NCI-H1436 (cell line): ENCODE measurements around the gene GRID2.
"Not testable (repeated sequence)": the region's sequence is repeated elsewhere in the genome, so short reads cannot be mapped to it uniquely, and the experiment has no call there.

ENCODE experiments used
- DNase-seq: peaks from one replicate; lab custom pipeline; 2025; lab: John Stamatoyannopoulos, UW

Gene GRID2

DNA sequence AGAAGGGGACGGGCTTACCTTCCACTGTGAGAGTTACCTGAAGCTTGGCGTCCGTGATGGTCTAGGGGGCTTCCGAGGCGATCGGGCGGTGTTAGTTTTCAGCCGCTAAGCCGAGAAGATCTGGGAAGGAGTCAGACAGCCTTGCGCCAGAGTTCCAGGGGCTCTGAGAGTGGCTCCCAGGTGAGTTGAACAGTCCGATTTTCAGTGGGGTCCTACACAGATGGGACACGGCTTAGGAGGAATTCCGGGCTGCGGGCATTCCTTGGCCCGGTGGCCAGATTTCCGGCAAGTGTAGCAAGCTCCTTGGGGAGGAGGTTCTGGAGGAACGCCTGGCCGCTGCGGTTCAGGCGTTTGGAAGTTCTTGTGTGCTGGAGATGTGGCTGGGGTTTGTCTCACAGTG, 138.4 kb downstream of the GRID2 start:
- not testable (repeated sequence) for DNase-seq

DNA sequence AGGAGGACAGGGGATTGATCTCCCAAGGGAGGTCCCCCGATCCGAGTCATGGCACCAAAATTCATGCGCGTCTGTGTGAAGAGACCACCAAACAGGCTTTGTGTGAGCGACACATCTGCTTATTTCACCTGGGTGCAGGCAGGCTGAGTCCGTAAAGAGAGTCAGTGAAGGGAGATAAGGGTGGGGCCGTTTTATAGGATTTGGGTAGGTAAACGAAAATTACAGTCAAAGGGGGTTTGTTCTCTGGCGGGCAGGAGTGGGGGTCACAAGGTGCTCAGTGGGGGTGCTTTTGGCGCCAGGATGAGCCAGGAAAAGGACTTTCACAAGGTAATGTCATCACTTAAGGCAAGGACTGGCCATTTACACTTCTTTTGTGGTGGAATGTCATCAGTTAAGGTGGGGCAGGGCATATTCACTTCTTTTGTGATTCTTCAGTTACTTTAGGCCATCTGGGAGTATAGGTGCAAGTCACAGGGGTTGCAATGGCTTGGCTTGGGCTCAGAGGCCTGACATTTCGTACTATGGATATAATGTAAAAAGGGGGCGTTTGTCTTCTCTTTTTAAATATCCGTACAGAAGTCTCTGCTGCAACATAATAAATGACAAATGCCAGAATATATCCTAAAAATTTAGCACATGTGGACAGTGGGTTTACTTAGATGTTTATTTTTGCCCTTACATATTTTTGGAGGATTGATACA, 140.5 kb downstream of the GRID2 start:
- DNase-seq = not testable (repeated sequence)

DNA sequence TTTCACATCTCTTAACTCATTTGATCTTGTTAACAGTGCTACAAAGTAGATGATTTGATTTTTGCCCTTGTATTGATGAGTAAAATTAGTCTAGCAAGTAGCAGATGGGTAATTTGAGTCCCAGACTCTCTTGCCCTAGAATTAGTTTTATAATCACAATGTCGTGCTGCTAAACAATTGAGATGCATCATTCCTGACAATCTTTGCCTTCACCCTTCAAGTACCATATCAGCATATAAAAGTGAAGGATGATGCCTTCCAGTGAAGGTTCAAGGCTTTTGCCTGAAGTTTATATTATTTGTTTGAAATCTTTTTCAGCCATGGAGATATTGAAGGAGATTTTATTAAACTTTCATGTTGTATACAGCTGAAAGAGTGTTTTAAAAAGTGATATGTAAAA, 141.4 kb downstream of the GRID2 start:
- DNase-seq = no peak

DNA sequence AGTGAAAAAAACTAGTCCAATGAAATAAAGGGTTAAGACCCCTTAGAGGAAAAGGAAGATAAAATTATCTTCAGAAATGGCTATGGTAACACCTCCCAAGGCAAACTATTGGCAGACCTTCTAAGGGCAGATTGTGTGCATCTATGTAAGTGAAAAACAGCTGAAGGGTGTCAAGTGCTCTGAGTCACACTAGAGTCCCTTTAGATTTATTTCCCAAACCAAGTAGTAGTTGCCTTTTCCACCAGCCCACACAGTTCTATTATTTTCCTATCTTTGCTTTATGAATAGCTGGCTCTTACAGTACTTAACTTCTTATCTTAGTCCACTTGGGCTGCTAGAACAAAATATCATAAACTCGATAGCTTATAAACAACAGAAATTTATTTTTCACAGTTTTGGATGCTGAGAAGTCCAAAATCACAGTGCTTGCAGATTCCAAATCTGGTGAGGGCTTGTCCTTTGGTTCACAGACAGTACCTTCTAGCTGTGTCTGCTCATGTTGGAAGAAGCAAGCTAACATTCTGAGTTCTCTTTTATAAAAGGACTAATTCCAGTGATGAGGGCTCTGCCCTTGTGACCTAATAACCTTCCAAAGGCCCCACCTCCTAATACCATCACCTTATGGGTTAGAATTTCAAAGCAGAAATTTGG, 143.6 kb downstream of the GRID2 start:
- DNase-seq = no peak

DNA sequence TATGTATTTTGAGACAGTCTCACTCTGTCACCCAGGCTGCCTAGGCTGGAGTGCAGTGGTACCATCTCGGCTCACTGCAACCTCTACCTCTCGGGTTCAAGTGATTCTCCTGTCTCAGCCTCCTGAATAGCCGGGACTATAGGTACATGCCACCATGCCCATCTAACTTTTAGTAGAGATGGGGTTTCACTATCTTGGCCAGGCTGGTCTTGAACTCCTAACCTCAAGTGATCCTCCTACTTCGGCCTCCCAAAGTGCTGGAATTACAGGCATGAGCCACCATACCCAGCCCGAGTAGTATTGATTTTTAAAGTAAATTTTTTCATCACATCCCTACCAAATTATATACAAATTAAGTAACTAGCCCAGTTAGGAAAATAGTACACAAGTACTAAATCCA, 144.4 kb downstream of the GRID2 start:
- not testable (repeated sequence) for DNase-seq

DNA sequence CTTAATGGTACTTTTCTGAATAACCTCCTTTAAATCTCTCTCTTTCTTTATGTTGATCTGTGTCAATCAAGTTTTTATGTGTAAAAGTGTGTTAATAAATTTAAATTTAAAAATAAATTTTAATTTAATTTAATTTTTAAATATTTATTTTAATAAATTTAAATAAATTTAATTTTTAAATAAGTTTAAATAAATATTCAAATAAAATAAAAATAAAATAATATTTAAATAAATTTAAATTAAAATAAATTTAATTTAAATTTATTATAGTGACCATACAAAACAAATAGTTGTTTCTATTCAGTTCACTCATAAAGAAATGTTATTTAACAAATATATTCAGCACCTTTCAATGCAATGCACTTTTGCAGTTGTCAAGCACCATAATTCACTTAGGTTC, 146.9 kb downstream of the GRID2 start:
- DNase-seq = no peak

DNA sequence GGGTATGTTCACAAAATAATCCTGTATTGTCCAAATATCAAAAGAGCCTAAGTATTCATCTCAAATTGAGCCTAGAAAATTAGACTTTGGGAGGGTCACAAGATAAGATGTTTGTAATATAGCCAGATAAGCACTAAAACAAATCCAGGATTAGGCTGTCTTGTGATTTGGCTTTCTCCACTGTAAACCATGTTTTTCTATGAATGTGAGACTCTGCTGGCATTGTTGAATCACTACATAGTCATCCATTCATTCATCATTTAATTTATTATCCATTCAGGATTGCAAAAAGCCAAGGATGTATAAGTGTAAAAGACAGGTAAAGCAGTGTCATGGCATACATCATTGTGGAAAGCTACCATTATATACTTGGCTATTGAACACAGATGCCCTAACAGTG, 148.0 kb downstream of the GRID2 start:
- DNase-seq = no peak

DNA sequence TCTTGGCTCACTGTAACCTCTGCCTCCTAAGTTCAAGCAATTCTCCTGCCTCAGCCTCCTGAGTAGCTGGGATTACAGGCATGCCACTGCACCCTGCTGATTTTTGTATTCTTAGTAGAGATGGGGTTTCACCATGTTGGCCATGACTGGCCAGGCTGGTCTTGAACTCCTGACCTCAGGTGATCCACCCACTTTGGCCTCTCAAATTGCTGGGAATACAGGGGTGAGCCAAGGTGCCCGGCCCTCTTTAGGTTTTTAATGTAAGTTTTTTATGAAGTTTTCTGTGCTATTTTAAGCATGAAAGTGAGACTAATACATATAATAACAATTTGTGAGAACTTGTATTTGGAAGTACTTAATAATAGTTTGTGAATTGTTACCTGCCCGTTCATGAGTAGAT, 148.6 kb downstream of the GRID2 start:
- DNase-seq = not testable (repeated sequence)

DNA sequence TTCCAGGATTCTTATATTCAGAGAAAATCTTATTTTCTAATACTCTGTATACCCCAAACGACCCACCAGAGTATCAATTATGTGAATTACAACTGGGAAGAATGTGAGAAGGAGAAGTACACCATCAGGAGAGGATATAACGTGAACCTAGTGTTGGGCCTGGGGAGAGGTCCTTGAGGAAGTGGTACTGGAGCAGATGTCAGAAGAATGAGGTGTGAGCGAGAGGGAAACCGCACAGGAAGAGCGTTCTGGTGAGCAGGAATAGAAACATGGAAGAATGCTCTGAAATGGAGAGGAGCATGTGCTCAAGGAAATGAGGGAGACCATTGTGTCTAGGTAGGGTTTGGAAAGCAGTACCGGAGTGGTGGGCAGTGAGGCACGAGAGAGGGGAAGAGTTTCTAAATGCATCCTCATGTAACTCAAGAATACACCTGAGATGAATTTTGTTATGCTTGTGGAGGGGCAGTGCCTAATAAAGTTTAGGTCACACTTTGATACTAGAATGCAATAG, 151.6 kb downstream of the GRID2 start:
- DNase-seq = no peak

DNA sequence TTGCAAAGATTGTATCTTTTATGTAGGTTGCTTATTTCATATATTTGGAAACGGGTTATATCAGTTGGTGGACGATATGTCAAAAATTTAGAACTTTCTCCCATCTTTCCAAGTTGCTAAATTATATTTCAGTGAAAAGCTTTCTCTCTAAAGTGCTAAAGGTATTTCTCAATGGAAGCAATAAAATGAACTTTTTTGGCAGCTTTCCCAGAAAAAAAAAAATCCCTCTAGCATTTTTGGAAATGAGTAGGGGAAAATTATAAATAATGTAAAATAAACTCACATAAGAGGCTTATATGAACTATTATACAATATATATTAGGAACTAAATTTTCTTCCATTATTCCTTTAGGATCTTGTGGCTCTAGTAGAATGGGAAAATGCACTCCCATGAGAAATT, 152.2 kb downstream of the GRID2 start:
- DNase-seq = no peak

DNA sequence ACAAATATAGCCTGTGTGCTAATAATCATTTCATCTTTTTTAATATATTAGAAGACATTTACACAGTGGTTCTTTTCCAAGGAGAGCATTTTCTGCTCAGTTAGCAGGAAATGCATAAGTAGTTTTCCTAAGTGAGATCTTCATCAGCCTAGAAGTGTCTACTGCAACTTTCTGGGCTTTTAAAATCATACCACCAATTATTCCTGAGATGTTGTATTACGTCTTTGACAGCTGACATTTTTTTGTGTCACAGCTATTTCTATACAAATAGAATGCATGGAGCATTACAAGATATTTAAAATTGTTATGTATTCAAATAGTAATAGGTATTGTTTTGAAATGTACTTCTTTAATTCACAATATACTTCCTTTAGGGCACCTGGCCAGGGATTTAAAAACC, 158.0 kb downstream of the GRID2 start:
- no peak for DNase-seq

DNA sequence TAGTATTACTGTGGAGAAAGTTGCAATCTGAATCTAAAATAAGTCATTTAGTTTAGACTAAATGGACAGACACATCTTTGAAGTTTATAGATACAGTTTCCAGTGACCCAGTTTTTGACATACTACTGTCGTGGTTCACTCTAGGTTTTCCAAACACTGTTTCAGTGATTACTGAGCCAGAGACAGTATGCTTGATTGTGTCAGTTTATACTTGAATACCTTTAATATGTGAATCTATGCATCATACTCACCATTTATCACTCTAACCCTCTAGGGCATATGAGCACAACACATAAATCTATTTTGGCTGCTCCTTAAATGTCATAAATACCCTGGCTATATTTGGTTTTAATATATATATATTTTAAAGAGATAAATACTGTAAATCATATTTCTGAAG, 173.5 kb downstream of the GRID2 start:
- DNase-seq = no peak

DNA sequence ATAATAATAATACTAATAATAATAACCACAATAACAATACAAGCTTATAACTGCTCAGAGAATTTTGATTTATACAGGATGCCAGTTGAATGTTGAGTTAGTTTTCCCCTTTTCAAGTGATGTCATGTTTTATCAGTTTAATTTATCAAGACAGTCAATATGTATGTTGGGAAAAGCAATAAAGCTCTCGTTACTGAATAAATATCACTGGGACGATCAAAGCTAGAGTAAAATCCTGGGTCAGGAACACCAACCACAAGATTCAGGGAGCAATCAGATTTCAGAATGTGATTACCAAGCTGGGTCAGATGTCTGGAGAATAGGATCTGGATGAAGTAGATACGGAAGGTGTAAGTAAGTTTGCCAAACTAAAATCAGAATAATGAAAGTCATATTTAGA, 179.6 kb downstream of the GRID2 start:
- DNase-seq = no peak

DNA sequence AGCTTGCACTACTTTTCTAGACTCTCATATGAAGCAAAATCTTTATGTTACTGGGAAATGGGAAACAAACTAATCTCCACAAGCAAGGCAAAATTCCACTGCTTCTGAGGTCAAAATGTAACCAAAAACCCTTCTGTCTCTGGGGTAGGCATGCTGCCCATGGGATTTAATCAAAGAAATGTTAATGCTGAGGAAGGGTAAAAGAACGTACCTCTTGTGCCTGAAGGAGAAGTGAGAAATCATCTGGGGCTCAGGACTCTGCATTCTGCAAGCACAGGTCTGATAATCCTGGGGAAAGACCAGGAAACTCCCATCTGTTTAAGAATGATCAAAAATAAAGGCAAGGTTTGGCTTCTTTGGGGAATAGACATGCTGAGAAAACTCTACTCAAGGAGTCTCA, 184.7 kb downstream of the GRID2 start:
- no peak for DNase-seq

DNA sequence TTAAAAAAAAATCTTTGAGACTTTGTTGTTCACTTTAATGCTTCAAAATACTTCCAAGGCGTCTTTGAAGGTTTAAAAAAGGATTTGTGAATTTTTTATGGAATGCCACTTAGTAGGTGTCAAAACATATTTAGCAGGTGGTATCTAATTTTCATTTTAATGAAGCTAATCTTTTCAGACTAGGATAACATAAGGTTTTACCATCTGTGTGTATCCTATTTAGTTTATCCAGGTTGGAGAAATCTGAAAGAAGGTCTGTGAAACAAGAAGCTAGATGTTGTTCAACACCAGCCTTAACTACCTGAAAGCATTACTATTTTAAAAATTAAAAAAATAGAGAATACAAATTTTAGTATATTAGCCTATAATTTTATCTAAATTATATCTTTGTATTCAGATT, 193.4 kb downstream of the GRID2 start:
- DNase-seq = no peak

DNA sequence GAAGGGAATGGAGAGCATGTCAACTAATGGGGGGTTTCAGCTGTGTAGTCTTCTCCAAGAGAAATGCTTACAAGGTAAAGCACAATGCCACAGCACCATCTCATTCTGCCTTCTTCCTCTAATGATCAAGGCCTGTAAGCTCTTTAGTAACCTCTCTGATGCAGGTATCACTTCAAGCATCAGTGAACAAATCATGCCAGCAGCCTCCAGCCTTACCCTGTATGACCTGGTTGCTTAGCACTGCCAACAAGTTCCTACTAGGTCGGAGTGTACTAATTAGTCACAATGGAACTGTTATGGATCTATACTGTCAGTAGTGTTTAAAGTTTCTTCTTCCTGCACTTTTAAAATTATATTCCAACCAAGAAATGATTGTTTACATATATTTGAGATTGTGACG, 197.7 kb downstream of the GRID2 start:
- no peak for DNase-seq

DNA sequence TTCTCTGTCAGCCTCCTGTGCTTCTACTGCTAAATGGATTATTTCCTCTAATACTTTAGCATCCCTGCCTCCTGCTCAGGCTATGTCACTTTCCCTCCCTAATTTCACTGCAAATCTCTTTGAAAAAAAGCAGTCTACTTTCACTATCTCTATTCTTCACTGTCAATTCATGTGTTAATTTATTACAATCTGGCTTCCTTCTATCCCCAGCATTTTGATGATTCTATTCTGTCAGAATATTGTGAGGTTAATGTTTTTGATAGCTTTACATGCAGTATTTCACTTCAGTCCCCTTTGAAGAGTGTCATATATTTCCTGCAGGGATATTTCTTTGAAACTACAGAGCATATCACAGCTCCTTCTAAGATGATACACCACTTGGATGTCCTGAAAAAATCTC, 203.2 kb downstream of the GRID2 start:
- no peak for DNase-seq

DNA sequence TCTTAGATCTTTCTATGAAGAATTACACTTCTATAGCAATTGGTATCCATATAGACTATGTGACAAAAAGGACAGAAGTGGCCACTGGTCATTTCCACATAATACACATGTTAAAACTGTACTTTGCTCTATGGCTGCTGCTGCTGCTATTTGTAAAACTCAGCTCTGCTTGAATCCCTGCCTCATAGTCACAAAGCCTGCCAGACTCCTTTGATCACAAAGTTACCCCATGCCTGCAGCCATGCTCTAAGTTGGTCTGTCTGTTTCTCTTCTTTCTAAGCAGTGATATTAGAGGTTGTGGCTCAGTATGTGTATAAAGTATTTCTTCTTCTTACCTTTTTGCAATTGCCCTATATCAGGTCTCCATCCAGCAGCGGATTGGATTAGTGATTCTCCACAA, 210.9 kb downstream of the GRID2 start:
- DNase-seq = no peak

DNA sequence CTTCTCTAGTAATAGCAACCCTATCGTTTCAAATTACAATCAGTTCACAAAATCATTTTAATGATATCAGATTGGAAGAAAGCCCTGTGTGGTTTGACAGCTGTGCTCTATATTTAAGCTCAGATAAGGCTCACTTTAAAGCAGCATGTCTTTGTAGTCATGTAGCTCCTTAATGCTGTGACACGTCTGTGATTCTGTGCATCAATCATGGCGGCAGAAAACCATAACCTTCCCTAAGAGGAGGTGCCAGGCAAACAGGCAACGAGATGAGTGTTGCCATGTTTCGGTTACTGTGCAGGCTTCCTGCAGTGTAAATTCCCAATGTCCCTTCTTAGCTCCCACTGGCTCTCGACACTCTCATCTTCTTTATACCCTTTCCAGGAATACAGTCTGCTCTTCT, 212.7 kb downstream of the GRID2 start:
- DNase-seq = no peak

DNA sequence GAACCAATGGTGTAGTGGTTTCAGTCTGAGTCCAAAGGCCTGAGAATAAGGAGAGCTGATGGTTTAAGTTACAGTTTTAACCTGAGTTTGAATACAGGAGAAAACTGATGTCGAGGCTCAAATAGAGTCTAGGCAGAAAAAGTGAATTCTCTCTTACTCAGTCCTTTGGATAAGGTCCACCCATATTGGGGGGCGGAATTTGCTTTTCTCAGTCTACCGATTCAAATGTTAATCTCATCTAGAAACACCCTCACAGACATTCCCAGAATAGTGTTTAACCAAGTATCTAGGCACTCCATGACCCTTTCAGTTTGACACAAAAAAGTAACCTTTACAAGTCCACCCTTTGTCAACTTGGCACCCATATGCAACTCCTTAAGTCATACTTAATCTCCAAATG, 216.0 kb downstream of the GRID2 start:
- no peak for DNase-seq

DNA sequence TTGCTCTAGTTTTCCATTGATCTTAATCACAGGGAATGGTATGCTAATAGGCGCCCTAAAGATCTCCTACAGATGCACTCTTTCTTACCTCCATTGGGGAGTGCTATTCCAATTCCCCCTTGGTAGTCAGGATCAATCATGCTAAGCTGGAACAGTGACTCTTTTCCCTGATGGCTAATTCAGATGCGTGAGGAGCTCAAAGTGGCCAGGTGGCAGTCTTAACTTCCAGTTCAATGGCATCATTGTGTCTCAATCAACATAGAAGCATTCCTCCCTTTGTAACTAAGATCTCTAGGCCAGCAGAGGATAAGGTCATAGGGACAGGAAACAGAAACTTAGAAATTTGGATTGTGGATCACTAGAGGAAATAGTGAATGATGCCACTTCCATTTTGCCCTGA, 216.8 kb downstream of the GRID2 start:
- no peak for DNase-seq

DNA sequence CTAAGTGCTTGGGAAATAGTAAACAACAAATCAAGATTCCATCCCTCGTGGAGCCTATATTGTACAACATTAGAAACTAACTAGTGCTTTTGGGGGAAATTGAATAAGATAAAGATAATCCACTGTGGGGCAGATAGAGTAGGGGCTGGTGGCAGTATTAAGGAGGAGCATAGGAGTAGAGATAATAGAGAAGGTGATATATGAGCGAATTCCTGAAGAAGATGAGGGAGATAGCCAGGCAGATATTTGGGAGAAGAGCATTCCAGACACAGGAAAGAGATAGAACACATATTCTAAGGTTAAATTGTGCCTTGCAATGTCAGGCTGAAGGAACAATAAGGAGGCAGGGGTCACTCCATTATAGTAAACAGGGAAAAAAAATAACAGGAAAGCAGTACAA, 218.2 kb downstream of the GRID2 start:
- no peak for DNase-seq

DNA sequence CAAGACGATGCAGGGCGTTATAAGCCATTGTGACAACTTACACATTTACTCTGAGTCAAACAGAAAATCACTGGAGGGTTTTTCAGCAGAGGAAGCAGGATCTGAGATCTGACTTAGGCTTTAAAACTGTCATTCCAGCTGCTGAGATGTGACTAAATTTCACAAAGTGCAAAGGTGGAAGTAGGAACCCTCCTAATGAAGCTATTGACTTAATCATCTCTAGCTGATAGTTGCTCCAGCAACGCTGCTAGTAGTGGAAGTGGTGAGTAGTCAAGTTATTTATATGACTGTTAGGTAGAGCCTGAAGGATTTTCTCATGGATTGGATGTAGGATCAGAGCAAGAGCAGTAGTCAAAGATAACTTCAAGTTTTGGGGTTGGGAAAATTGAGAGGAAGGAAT, 218.6 kb downstream of the GRID2 start:
- DNase-seq = no peak

DNA sequence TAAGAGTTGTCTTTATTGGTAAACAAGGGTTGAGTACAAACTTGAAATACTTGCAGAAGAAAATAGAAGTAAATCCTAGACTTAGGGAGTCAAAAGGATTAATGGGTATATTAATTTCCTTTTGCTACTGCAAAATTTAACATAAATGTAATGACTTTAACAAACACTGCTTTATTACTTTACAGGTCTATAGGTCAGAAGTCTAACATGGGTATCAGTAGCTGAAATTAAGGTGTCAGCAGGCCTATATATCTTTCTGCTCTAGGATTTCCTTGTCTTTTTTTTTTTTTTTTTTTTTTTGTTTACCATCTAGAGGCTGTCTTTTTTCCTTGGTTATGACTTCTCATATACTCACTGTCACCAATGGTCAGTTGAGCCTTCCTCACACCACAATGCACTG, 220.4 kb downstream of the GRID2 start:
- no peak for DNase-seq
